ENCODE results near the gene SRCIN1.

Gene SRCIN1

DNA sequence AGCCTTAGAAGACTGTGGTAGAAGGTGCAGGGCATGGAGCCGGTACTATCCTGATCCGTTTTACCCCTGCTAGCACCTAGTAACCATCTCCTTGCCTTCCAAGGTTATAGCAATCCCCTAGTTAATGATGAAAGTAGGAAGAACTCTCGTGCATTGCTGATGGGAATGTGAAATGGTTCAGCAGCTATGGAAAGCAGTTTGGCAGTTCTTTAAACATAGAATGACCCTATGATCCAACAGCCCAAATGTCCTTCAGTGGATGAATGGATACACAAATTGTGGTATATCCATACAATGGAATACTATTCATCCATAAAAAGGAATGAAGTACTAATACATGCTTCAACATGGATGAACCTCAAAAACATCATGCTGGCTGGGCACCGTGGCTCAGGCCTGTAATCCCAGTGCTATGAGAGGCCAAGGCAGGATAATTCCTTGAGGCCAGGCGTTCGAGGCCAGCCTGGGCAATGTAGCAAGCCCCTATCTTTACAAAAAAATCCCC, 6.2 kb upstream of the SRCIN1 start:
- Histone ChIP-seq H3K36me3 (ENCODE audit: control insufficient read depth, insufficient read depth, low read length) (no peaks in the 10 kb centered on the region), H3K27me3 (replicated peaks; ENCODE audit: control insufficient read depth, insufficient read depth, low read length) (no peaks in the 10 kb centered on the region; the same call in 1 of the 2 replicates), H3K4me3 (replicated peaks; ENCODE audit: low read depth, low read length) (no peak overlapping the region)
- DNase-seq (ENCODE audit: extremely low read depth, insufficient read length): no peak
- TF ChIP-seq, protein P1, sequence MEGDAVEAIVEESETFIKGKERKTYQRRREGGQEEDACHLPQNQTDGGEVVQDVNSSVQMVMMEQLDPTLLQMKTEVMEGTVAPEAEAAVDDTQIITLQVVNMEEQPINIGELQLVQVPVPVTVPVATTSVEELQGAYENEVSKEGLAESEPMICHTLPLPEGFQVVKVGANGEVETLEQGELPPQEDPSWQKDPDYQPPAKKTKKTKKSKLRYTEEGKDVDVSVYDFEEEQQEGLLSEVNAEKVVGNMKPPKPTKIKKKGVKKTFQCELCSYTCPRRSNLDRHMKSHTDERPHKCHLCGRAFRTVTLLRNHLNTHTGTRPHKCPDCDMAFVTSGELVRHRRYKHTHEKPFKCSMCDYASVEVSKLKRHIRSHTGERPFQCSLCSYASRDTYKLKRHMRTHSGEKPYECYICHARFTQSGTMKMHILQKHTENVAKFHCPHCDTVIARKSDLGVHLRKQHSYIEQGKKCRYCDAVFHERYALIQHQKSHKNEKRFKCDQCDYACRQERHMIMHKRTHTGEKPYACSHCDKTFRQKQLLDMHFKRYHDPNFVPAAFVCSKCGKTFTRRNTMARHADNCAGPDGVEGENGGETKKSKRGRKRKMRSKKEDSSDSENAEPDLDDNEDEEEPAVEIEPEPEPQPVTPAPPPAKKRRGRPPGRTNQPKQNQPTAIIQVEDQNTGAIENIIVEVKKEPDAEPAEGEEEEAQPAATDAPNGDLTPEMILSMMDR (IDR thresholded peaks at IDR 0.05; ENCODE audit: insufficient read depth, low read length, poor library complexity, severe bottlenecking): no peak

DNA sequence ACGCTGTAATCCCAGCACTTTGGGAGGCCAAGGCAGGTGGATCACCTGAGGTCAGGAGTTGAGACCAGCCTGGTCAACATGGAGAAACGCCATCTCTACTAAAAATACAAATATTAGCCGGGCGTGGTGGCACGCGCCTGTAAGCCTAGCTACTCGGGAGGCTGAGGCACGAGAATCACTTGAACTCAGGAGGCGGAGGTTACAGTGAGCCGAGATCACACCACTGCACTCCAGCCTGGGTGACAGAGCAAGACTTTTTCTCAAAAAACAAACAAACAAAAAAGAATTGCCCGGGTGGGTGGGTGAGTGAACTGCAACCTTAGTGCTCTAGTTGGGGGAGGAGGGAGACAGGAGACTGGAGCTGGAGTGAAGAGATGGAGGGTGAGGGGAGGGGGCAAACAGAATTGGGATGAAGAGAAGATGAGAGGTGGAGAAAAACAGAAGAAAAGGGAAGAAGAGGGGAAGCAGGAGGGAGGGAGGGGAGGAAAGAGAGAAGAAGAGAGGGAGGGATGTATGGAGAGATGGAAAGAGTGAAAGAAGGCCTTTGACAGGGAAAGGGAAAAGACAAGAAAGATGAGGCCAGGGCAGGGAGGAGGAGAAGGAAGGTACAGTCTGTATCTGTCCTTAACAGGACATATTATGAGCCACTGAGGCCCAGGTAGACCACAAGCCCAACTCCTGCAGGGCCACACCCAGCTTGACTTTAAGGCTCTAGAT, 5.5 kb upstream of the SRCIN1 start:
- no peaks in the 10 kb centered on the region for H3K36me3 ChIP-seq (ENCODE audit: control insufficient read depth, insufficient read depth, low read length)
- H3K27me3 ChIP-seq (replicated peaks; ENCODE audit: control insufficient read depth, insufficient read depth, low read length): no peaks in the 10 kb centered on the region; the same call in none of the 2 replicates
- TF ChIP-seq, protein P1 (IDR thresholded peaks at IDR 0.05; ENCODE audit: insufficient read depth, low read length, poor library complexity, severe bottlenecking): no peak

DNA sequence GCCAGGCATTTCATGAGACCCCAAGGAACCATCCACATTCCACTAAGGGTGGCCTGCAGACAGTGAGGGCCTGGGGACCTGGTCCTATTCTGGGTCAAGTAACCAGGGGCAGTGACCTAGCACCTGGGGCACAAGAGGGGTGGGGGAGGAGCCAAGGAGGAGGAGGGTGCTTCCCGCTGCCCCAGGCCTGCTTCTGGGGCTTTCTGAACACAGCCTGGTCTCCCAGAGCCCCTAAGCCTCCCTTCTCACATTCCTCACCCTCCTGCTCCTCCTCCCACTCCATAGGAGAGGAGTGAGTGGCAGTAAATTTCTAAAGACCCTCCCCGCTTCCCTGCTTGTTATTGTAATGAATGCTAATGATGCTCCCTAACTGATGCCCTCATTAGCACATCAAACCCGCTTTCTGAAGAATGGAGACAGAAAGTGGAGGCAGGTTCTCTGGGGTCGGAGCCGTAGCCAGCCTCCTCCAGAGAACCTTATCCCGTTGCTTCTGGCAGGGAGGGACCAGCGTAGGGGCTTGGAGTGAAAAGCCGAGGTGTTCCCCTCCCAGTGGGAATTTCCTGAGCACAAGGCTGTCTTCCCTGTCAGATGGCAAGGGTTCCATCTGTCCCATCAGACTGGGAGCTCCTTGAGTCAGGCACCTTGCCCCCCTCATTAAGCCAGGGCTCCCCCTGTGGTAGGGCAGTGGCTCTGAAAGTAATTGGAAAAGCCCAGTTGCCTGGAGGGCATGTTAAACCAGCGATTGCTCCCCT, 3.7 kb upstream of the SRCIN1 start:
- Histone ChIP-seq H3K36me3 (ENCODE audit: control insufficient read depth, insufficient read depth, low read length) (no peaks in the 10 kb centered on the region), H3K4me3 (replicated peaks; ENCODE audit: low read depth, low read length) (no peak overlapping the region), H3K27me3 (replicated peaks; ENCODE audit: control insufficient read depth, insufficient read depth, low read length) (no peaks in the 10 kb centered on the region; the same call in none of the 2 replicates)
- DNase-seq (ENCODE audit: extremely low read depth, insufficient read length): no peak
- TF ChIP-seq, protein P1 (IDR thresholded peaks at IDR 0.05; ENCODE audit: insufficient read depth, low read length, poor library complexity, severe bottlenecking): no peak

More for the DNA sequence above, 5.5 kb upstream of the SRCIN1 start:
- no peak overlapping the region for H3K4me3 ChIP-seq (replicated peaks; ENCODE audit: low read depth, low read length)
- no peak for DNase-seq (ENCODE audit: extremely low read depth, insufficient read length)

DNA sequence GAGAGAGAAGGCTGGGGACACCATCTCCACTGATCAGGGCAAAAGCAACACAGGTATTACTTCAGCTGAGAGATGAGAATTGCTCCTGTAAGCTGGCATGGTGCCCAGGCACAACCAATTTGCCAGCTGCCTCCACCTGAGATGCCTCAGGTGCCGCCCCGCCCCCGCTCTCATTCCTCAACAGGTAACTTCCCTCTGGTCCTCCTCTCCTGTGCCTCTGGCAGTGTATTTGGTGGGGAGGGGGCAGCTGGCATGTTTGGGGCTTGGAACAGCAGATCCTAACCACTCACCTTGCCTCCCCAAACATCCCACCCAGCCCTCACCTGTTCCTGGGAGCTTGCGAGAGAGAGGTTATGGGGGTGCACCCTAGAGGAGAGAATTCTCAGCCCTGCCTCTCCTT, 2.9 kb upstream of the SRCIN1 start:
- TF ChIP-seq, protein P1 (IDR thresholded peaks at IDR 0.05; ENCODE audit: insufficient read depth, low read length, poor library complexity, severe bottlenecking): no peak
- DNase-seq (ENCODE audit: extremely low read depth, insufficient read length): no peak
- Histone ChIP-seq H3K4me3 (replicated peaks; ENCODE audit: low read depth, low read length) (no peak overlapping the region), H3K27me3 (replicated peaks; ENCODE audit: control insufficient read depth, insufficient read depth, low read length) (no peaks in the 10 kb centered on the region; the same call in none of the 2 replicates), H3K36me3 (ENCODE audit: control insufficient read depth, insufficient read depth, low read length) (no peaks in the 10 kb centered on the region)

DNA sequence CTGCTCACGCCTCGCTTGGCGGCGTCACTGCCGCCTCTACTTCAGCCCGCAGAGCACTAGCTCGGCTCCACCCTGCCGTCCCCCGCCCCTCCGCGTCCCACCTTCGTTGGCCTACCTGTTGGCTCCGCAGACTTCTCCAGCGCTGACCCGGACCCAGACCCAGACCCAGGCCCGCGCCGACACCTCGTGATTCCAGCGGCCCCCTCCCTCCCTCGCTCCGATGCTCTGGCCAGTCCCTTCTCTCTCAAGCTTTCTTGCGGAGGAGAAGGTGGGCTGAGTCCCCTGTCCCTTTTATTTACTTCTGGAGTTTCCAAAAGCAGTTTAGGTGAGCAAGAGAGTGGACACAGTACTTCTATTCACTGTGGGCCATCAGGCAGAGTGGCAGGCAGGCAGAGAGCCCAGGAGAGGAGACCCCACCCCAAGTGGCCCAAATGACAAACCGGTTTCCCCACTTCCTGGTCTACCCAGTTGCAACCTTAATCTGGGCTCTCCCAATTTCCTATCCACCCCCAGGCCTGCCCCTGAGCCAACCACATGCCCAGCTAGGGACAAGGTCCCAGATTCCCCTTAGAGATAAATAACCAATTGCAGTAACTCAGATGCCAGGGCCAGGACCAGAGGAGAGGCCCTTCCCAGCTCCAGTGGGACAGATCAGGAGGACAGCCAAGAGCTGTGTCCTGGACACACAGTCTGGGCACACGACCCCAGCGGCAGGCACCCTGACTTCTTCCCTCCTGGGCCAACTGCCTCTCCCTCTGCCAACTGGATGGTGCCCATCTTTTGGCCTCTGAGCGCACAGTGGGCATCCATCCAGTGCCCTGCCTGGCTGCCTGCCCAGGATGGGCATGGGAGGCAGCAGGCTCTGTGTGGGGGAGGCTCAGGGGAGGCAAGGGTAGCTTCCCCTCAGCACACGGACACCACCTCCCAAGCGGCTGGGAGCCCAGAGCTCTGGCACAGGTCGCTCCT, 1.2 kb upstream of the SRCIN1 start:
- TF ChIP-seq, protein P1 (IDR thresholded peaks at IDR 0.05; ENCODE audit: insufficient read depth, low read length, poor library complexity, severe bottlenecking): no peak
- H3K4me3 ChIP-seq (replicated peaks; ENCODE audit: low read depth, low read length): peak overlapping the region; percentile 69
- no peak for DNase-seq (ENCODE audit: extremely low read depth, insufficient read length)
- H3K36me3 ChIP-seq (ENCODE audit: control insufficient read depth, insufficient read depth, low read length): no peaks in the 10 kb centered on the region
- no peaks in the 10 kb centered on the region; the same call in none of the 2 replicates for H3K27me3 ChIP-seq (replicated peaks; ENCODE audit: control insufficient read depth, insufficient read depth, low read length)

All from GM06990 (cell line).